AG20443 (cell line): ENCODE measurements around the gene DEPDC1.
"Not testable (repeated sequence)": the region's sequence is repeated elsewhere in the genome, so short reads cannot be mapped to it uniquely, and the experiment has no call there.

Experiments used
- DNase-seq: peaks from one replicate; pipeline ENCODE4 v3.0.0; 2012; ENCODE audit warnings: low spot score, mixed read lengths

Gene DEPDC1

GRCh38 chr1:68478662-68479061 is 18.2 kb downstream of the DEPDC1 start:
- DNase-seq: no peak

- DNase-seq: not testable (repeated sequence)
These were observed 20.3 kb downstream of the DEPDC1 start for GRCh38 chr1:68476626-68477025.

GRCh38 chr1:68473060-68473459 is 23.8 kb downstream of the DEPDC1 start:
- DNase-seq: no peak

- DNase-seq: peak; percentile 34
These were observed 26.4 kb downstream of the DEPDC1 start for GRCh38 chr1:68470388-68470970.

GRCh38 chr1:68464891-68465290 is 32.0 kb downstream of the DEPDC1 start:
- DNase-seq: no peak

DNA sequence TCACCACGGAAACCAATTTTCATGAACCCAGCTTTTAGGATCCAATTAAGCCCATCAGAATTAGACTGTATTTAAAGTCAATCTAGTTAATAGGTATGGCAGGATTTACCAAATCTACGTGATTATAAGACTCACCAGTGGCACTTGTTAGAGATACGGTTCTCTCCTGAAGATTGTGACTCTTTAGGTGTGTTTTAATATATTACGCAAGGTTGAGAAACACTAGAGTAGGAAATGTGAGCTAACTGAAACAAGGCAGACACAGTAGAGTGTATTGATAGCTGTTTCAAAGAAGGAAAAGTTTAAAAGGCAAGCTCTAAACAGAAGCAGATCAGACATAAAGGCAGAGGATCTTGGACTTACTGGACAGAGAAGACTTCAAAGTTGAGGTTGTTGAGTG is 35.9 kb downstream of the DEPDC1 start:
- no peak for DNase-seq

DNA sequence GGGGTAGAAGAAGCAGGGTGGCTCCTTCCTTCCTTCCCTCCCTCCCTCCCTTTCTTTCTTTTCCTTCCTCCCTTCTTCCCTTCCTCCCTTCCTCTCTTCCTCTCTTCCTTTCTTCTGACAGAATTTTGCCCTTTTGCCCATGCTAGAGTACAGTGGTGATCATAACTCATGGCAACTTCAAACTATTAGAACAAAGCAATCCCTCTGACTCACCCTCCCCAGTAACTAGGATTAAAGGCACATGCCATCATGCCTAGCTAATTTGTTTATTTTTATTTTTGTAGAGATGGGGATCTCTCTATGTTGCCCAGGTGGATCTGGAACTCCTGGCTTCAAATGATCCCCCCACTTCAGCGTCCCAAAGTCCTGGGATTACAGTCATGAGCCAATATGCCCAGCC is 37.1 kb downstream of the DEPDC1 start:
- no peak for DNase-seq

DNA sequence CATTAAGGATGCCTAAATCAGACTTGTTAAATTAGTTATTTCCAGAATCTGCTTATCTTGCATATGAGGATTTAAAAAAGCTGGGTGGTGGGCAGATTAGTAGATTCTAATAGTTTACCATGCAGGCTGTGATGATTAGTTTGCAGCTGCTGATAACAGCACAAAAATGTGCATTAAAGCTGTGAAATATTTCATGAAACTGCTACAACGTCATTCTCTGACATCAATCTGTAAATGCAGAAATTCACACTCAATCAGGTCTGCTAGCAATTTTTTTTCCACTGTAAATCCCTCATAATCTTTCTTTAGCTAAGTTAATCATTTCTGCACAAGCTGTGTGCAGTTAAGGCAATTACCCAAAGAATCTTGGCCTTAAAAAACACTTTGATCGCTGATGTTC is 37.8 kb downstream of the DEPDC1 start:
- DNase-seq: no peak

DNA sequence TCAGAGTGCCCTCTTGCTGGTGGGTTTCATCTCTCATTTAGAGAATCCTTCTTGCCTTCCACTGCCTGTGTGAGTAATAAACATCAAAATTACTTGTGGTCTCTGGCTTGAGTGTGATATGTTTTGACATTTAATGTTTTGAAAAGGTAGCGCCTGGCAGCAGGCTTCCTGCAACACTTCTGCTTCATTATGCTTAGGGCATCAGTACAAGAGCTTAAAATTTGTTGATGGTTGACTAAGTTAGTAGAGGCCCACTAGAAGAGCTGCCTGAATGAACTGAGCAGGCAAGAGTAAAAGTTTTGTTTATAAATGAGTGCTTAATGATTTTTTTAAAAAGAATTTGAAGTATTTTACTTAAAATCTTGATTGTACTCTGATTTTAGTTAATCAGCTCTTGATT is 40.7 kb downstream of the DEPDC1 start:
- no peak for DNase-seq

GRCh38 chr1:68454534-68454933 is 42.3 kb downstream of the DEPDC1 start:
- no peak for DNase-seq

DNA sequence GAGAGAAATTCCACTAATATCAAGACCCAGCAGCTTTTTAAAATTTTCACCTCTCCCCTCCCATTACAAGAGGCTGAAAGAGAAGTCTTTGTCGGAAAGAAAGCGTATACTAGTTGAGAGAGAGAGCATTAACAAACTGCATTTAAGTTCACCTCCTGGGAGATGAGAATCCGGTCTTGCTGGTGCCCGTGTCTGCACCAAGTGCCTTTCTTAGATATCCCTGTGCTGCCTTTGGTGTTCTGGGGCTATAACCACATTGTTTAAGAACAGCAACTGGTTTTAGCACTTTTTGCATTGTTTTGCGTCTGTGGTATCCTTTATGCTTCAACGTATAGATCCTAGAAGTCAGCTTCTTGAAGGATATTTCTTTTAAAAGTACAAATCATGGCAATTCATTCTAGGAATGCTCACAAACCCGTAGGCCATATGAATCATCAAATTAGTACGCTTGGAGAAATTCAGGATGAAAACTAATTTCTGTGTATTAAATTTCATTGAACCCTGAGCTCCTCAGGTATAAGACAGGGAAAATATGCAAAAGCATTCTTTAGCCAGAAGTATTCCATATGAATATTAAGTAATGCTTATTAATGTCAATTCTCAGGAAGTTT is 43.7 kb downstream of the DEPDC1 start:
- DNase-seq: no peak

DNA sequence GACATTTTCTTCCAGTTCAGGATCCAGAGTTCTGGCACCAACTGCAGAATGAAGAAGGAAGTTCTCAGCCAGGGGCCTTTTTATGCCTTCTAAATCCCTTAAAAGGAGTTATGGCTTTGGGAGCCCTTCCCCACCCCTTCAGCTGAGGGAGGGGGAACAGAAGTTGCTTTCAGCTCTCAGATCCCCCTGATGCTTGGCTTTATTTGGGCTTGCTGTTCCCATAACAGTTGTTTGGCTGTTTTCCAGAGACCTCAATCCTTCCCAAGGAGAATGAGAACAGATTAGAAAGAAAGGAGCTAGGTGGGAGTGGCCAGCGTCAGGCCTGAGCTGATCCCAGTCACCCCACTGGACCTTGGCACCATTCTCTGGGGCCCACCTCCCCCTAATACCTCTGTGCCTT is 47.0 kb downstream of the DEPDC1 start, which contains the start of gene RPE65:
RPE65 (minus strand) TSS at position 54 of the 400 bp plus-strand sequence; CDS start at position 5, 49 bp downstream.
- DNase-seq: no peak

DNA sequence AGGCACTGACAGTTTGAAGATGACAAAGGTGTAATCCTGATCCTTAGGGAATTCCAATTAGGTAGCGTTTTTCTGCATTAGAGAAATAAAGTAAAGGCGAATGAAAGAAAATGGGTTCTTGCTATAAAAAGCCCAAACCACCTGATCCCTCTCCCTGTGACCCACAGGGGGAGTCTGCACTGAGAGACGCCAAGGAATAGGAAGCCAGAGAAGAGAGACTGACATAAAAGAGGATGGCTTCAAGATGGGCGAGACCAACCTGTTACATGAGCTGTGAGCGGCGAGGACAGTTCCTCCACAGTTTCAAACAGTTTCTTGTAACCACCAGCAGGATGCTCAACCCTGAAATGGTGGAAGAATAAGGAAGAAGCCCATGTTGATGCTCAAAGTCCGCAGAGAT is 48.5 kb downstream of the DEPDC1 start:
- DNase-seq: no peak

DNA sequence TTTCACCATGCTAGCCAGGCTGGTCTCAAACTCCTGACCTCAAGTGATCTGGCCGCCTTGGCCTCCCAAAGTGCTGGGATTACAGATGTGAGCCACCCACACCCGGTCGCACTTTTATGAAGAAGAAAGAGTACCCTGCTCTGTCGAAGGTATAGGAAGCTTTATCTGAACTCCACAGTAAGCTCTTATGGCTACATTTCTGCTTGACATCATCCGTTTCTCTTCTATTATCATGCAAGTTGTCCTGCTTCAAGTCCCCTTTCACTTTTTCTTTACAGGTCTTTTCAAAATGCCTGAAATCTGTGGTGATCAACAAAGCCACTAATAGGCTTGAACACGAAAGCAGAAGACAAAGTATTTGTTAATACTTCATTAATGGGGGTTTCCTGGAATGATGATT is 51.2 kb downstream of the DEPDC1 start:
- DNase-seq: no peak

DNA sequence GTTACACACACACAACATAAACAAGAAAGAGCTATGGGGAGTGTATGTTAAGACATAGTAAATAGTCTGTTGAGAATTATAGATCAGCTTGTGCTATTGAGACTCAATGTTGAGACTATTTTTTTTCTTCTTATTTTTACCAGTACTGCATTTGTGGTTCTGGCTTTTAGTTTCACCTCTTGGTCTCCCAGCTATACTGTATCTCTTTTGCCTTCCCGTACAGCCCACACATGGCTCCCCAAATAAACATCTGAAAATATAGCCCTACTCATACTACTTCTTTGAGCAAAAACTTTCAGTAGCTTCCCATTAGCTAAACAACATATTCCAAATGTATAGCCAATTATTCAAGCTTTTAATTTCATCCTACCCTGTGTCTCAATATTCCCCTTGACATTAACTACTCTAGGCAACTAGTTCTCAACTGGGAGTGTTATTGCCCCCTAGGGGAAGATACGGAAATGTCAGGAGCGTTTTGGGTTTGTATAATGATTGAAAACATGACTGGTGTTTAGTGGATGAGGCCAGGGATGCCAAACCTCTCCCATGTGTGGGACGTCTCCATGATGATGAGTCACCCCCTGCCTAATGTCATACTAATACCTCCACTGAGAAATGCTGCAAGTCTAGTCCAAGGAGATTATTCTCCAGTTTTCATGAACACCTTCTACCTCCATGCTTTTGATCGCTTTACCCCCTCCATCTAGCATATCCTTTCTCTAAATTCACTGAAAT is 53.9 kb downstream of the DEPDC1 start:
- DNase-seq: peak; percentile 61

GRCh38 chr1:68442006-68442405 is 54.9 kb downstream of the DEPDC1 start:
- DNase-seq: no peak

GRCh38 chr1:68438310-68438709 is 58.6 kb downstream of the DEPDC1 start:
- DNase-seq: no peak

GRCh38 chr1:68433395-68433794 is 63.5 kb downstream of the DEPDC1 start:
- no peak for DNase-seq

GRCh38 chr1:68431076-68431475 is 65.8 kb downstream of the DEPDC1 start:
- DNase-seq: no peak

- DNase-seq: no peak
These were observed 67.6 kb downstream of the DEPDC1 start for GRCh38 chr1:68429233-68429808.

GRCh38 chr1:68426594-68426993 is 70.3 kb downstream of the DEPDC1 start:
- DNase-seq: no peak
